Astrocyte (in vitro differentiated cells and primary cell): ENCODE measurements around the gene ARF6. TPM values are rescaled to one million over a fixed set of nuclear protein-coding genes. Genes with fewer than 3 reads are reported as not detected.
A peak's percentile ranks its signal among the peaks of the same experiment; 100 is the strongest.

ENCODE experiments used
- DNase-seq: peaks from one replicate; pipeline ENCODE4 v3.0.0-alpha.2; 2010; ENCODE audit warnings: low read depth
- FAIRE-seq: peaks from 2 replicates; lab custom pipeline; 2011; peaks lifted over from hg19 to GRCh38; lab: Jason Lieb, UNC
- H2AFZ ChIP-seq: 2 replicates; pipeline ENCODE4 v1.6.0; 2012; ENCODE audit warnings: low read depth, low read length, inconsistent platforms
- H3K27ac ChIP-seq: 2 replicates; pipeline ENCODE4 v1.5.1; 2011; ENCODE audit warnings: low read depth, low read length, inconsistent platforms
- H3K27me3 ChIP-seq: 2 replicates; pipeline ENCODE4 v1.6.0; 2011; ENCODE audit warnings: low read length, inconsistent platforms; ENCODE audit not compliant: insufficient read depth
- H3K36me3 ChIP-seq: 2 replicates; pipeline ENCODE4 v1.5.1; 2011; ENCODE audit warnings: low read length, inconsistent platforms; ENCODE audit not compliant: insufficient read depth
- H3K4me1 ChIP-seq: 2 replicates; pipeline ENCODE4 v1.5.1; 2011; ENCODE audit warnings: low read length, inconsistent platforms; ENCODE audit not compliant: insufficient read depth
- H3K4me2 ChIP-seq: 2 replicates; pipeline ENCODE4 v1.6.0; 2012; ENCODE audit warnings: low read length, inconsistent platforms
- H3K4me3 ChIP-seq: 2 replicates; pipeline ENCODE4 v1.5.1; 2011; ENCODE audit warnings: low read depth, mild to moderate bottlenecking, low read length, inconsistent platforms; ENCODE audit not compliant: insufficient read depth
- H3K79me2 ChIP-seq: 2 replicates; pipeline ENCODE4 v1.6.0; 2012; ENCODE audit warnings: mild to moderate bottlenecking, low read length, inconsistent platforms; ENCODE audit not compliant: insufficient read depth
- H3K9ac ChIP-seq: 2 replicates; pipeline ENCODE4 v1.6.0; 2012; ENCODE audit warnings: mild to moderate bottlenecking, low read length, inconsistent platforms
- H3K9me3 ChIP-seq: 2 replicates; pipeline ENCODE4 v1.5.1; 2012; ENCODE audit warnings: low read depth, mild to moderate bottlenecking, low read length, inconsistent platforms; ENCODE audit not compliant: insufficient read depth
- H4K20me1 ChIP-seq: 2 replicates; pipeline ENCODE4 v1.6.0; 2012; ENCODE audit warnings: low read length, inconsistent platforms; ENCODE audit not compliant: insufficient read depth
- H3K27ac Mint-ChIP-seq: one replicate; pipeline ENCODE4 v1.8.0; 2021; ENCODE audit warnings: mild to moderate bottlenecking, mixed read lengths; ENCODE audit not compliant: unreplicated experiment
- H3K27me3 Mint-ChIP-seq: one replicate; pipeline ENCODE4 v1.8.0; 2021; ENCODE audit warnings: low read depth, mixed read lengths; ENCODE audit not compliant: unreplicated experiment
- H3K36me3 Mint-ChIP-seq: one replicate; pipeline ENCODE4 v1.8.0; 2021; ENCODE audit warnings: low read depth, mixed read lengths; ENCODE audit not compliant: unreplicated experiment
- H3K4me1 Mint-ChIP-seq: one replicate; pipeline ENCODE4 v1.8.0; 2021; ENCODE audit warnings: low read depth, mixed read lengths; ENCODE audit not compliant: unreplicated experiment
- H3K4me3 Mint-ChIP-seq: one replicate; pipeline ENCODE4 v1.8.0; 2021; ENCODE audit warnings: mild to moderate bottlenecking, moderate library complexity, mixed read lengths; ENCODE audit not compliant: unreplicated experiment
- H3K9me3 Mint-ChIP-seq: one replicate; pipeline ENCODE4 v1.8.0; 2021; ENCODE audit warnings: mild to moderate bottlenecking, mixed read lengths; ENCODE audit not compliant: unreplicated experiment
- EZH2 ChIP-seq: IDR thresholded peaks from 2 replicates; pipeline ENCODE4 v1.6.1; 2012; ENCODE audit warnings: mild to moderate bottlenecking, low read length, inconsistent platforms; ENCODE audit not compliant: insufficient read depth
- total RNA-seq: library from RNA; stranded (reverse); gene quantifications from 2 replicates; pipeline ENCODE4 v1.2.1, GENCODE V29; 2021
- TF ChIP-seq, protein P1 (sequence below): IDR thresholded peaks from 2 replicates; pipeline ENCODE4 v1.5.1; 2011; ENCODE audit warnings: low read depth, mild to moderate bottlenecking, inconsistent platforms, low read length, moderate library complexity; ENCODE audit not compliant: insufficient read depth

Gene ARF6
- total RNA-seq, 1 donor from 2014 or later: 53.4 TPM

DNA sequence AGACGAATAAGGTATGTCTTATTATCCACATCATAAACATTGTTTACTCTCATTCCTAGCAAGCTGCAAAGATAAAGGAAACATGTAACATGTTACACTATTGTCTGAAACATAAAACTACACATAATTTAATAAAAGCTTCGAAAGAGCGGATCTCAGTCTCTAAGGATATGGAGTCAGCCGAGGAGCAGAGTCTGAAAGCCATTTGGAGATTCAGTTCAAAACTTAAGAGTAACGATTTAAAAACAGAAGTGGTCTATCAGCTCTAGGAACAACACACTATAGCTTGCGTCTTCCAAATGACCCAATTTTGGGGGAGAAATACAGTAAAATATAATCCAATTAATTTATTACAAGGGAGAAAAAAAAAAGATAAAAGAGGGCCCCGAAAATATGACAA lies 41.1 kb upstream of the ARF6 start:
- Histone ChIP-seq H3K4me3 (peak overlapping the region; percentile 95), H3K27me3 (no peaks in the 10 kb centered on the region), H3K4me2 (peak overlapping the region; percentile 89), H3K9ac (peak overlapping the region; percentile 98), H3K36me3 (peaks cover 16% of the 10 kb centered on the region), H3K79me2 (peaks cover 48% of the 10 kb centered on the region), H4K20me1 (no peaks in the 10 kb centered on the region), H3K27ac (peak overlapping the region; percentile 92), H3K4me1 (no peaks in the 10 kb centered on the region), H2AFZ (peak overlapping the region; percentile 94), H3K9me3 (no peaks in the 10 kb centered on the region)
- Mint-ChIP-seq H3K27me3 (no peaks in the 10 kb centered on the region), H3K27ac (peak overlapping the region; percentile 97), H3K9me3 (no peaks in the 10 kb centered on the region), H3K4me1 (no peaks in the 10 kb centered on the region), H3K4me3 (peak overlapping the region; percentile 93), H3K36me3 (peaks cover 1% of the 10 kb centered on the region)
- FAIRE-seq (no peak), DNase-seq (no peak)
- TF ChIP-seq EZH2: no peak
- TF ChIP-seq, protein P1, sequence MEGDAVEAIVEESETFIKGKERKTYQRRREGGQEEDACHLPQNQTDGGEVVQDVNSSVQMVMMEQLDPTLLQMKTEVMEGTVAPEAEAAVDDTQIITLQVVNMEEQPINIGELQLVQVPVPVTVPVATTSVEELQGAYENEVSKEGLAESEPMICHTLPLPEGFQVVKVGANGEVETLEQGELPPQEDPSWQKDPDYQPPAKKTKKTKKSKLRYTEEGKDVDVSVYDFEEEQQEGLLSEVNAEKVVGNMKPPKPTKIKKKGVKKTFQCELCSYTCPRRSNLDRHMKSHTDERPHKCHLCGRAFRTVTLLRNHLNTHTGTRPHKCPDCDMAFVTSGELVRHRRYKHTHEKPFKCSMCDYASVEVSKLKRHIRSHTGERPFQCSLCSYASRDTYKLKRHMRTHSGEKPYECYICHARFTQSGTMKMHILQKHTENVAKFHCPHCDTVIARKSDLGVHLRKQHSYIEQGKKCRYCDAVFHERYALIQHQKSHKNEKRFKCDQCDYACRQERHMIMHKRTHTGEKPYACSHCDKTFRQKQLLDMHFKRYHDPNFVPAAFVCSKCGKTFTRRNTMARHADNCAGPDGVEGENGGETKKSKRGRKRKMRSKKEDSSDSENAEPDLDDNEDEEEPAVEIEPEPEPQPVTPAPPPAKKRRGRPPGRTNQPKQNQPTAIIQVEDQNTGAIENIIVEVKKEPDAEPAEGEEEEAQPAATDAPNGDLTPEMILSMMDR: no peak

DNA sequence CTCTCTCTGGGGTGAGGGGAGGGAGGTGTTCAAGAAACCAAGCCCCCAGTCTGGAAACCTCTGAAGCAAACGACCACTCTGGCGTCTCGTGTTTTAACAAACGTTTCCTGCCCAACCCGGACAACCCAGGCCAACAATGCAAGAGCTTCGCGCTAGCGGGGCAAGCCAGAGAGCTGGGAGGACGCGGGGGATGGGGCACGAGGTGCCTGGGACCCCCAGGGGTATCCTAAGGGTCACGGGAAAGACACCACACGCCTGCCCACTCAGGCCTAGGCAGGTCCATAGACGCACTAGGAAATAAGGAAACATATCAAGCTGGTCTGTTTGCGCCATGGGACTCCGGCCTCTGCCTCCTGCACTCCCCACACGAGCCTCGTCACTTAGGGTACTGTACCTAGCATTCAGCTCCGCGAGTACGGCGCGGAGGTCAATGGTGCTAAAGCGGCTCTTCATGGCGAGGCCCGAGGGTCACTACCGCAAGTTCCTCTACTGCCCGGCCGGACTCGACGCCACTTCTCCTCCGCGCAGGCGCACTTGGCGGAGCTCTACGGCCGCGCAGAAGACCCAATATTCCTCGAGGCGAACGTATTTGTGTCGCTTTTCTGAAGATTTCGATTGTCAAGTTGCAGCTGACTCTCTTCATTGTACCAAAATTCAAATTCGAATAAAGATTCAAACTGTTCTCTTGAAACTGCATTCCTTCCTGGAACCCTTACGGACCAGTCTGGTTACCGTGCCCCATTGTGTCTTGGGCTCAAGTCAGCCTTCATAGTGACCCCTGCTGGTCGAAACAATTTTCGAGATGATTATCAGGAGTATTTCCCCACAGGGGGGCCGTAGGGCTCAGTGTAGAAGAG lies 40.4 kb upstream of the ARF6 start, which contains the start of gene NEMF:
TSS of gene NEMF (minus strand) at position 488 of the 857 bp plus-strand sequence. CDS start at position 453, 35 bp downstream.
- H3K4me1 Mint-ChIP-seq: peaks cover 3% of the 10 kb centered on the region
- peak within 1 kb of the TSS; percentile 95 for H3K4me3 ChIP-seq
- no peak for FAIRE-seq
- H3K27me3 ChIP-seq: no peaks in the 10 kb centered on the region
- H4K20me1 ChIP-seq: no peaks in the 10 kb centered on the region
- H3K36me3 ChIP-seq: peaks cover 16% of the 10 kb centered on the region
- H3K4me1 ChIP-seq: no peaks in the 10 kb centered on the region
- TF ChIP-seq, protein P1: peak; percentile 89
- no peak for TF ChIP-seq EZH2
- peak within 1 kb of the TSS; percentile 92 for H3K27ac ChIP-seq
- peak within 1 kb of the TSS; percentile 93 for H3K4me3 Mint-ChIP-seq
- H3K27ac Mint-ChIP-seq: peak within 1 kb of the TSS; percentile 97
- H3K36me3 Mint-ChIP-seq: peaks cover 1% of the 10 kb centered on the region
- H3K79me2 ChIP-seq: peaks cover 48% of the 10 kb centered on the region
- H3K9me3 ChIP-seq: no peaks in the 10 kb centered on the region
- H3K4me2 ChIP-seq: peak within 1 kb of the TSS; percentile 89
- no peaks in the 10 kb centered on the region for H3K9me3 Mint-ChIP-seq
- peak within 1 kb of the TSS; percentile 98 for H3K9ac ChIP-seq
- peak within 1 kb of the TSS; percentile 94 for H2AFZ ChIP-seq
- DNase-seq: peak; percentile 70
- H3K27me3 Mint-ChIP-seq: no peaks in the 10 kb centered on the region

DNA sequence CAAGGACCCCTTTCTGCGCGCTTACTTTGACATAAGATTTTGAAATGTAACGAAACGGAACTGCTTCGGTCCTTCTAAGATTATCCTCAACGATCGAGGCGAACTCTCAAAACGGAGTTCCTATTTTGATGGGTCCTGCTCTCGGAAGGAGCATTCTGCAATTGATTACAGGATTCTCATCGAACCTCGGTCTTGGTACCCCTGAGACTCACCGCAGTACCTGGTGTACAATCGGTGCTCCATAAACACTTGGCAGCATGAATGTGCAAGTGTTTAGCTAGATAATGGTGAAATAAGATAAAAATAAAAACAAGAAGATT lies 39.8 kb upstream of the ARF6 start:
- Histone ChIP-seq H3K4me3 (peak overlapping the region; percentile 95), H3K79me2 (peaks cover 45% of the 10 kb centered on the region), H3K27ac (peak overlapping the region; percentile 92), H4K20me1 (no peaks in the 10 kb centered on the region), H3K36me3 (peaks cover 16% of the 10 kb centered on the region), H3K27me3 (no peaks in the 10 kb centered on the region), H3K9ac (peak overlapping the region; percentile 98), H3K9me3 (no peaks in the 10 kb centered on the region), H2AFZ (peak overlapping the region; percentile 94), H3K4me1 (no peaks in the 10 kb centered on the region), H3K4me2 (peak overlapping the region; percentile 89)
- FAIRE-seq (no peak), DNase-seq (no peak)
- TF ChIP-seq, protein P1: no peak
- no peak for TF ChIP-seq EZH2
- Mint-ChIP-seq H3K4me1 (peaks cover 6% of the 10 kb centered on the region), H3K27me3 (no peaks in the 10 kb centered on the region), H3K4me3 (peak overlapping the region; percentile 93), H3K9me3 (no peaks in the 10 kb centered on the region), H3K36me3 (peaks cover 1% of the 10 kb centered on the region), H3K27ac (peak overlapping the region; percentile 97)
